K562 (cell line): ENCODE data around the gene ARHGEF6. TPM values are rescaled to one million over a fixed set of nuclear protein-coding genes. Genes with fewer than 3 reads are reported as not detected.

Source experiments
- ATAC-seq: fragments of 200-7000 bp; cut with Tn5 transposase; 3 replicates; pipeline ENCODE4 v1.9.1; 2020; ENCODE audit warnings: moderate library complexity
- Bru-seq: library from RNA; stranded (reverse); fragments of 400-500 nt; gene quantifications from one replicate; lab custom pipeline; 2021; lab: Mats Ljungman, UMichigan
- BruChase-seq, 2 experiments: library from RNA; stranded (reverse); fragments of 400-500 nt; gene quantifications; one replicate each; lab custom pipeline; 2021; lab: Mats Ljungman, UMichigan
- BruUV-seq: library from RNA; stranded (reverse); fragments of 400-500 nt; replicated peaks from 2 replicates; lab custom pipeline; 2021; lab: Mats Ljungman, UMichigan
- CTCF ChIA-PET: fragments of 300-600 bp; formaldehyde crosslinking; extraction: SDS; loops from one replicate; lab custom pipeline; 2021; ENCODE audit warnings: low intra/inter-chr PET ratio; lab: Yijun Ruan, JAX
- POLR2A ChIA-PET: fragments of 300-600, 350-650 bp; sonication (Branson Sonifier 250); formaldehyde crosslinking; extraction: SDS; loops from one replicate; lab custom pipeline; 2021; ENCODE audit warnings: antibody characterized with exemption, inconsistent platforms; lab: Yijun Ruan, JAX
- DNase-seq, 4 experiments: peaks; one replicate each; pipeline versions ENCODE4 v3.0.0 to v3.0.0-alpha.2; 2011 to 2018; ENCODE audit warnings: low spot score in 3 of 4, mixed read lengths in 3 of 4; ENCODE audit errors: extremely low read depth in 1 of 4
- FAIRE-seq: peaks from 2 replicates; lab custom pipeline; 2011; peaks lifted over from hg19 to GRCh38; lab: Jason Lieb, UNC
- H2AFZ ChIP-seq: 2 replicates; pipeline ENCODE4 v1.6.0; 2011; ENCODE audit warnings: low read depth, low read length, control low read depth, inconsistent platforms
- H3K27ac ChIP-seq: fragments of 200-600 bp; 3 replicates; pipeline ENCODE4 v1.8.0; 2011; ENCODE audit warnings: low read depth, mild to moderate bottlenecking, control low read depth, inconsistent platforms, low read length, moderate library complexity, mixed read lengths; ENCODE audit errors: extremely low read depth
- H3K27me3 ChIP-seq, 2 experiments: fragments of 300-600 bp in 1 of 2; 2 replicates in 1 of 2; 3 replicates in 1 of 2; pipeline versions ENCODE4 v1.6.0 to v1.8.0; 2011; ENCODE audit warnings: inconsistent platforms in 2 of 2, low read length in 2 of 2, mild to moderate bottlenecking in 1 of 2, mixed read lengths in 1 of 2, moderate library complexity in 1 of 2; ENCODE audit not compliant: control insufficient read depth in 2 of 2, insufficient read depth in 2 of 2
- H3K36me3 ChIP-seq: fragments of 300-600 bp; 3 replicates; pipeline ENCODE4 v1.8.0; 2011; ENCODE audit warnings: mild to moderate bottlenecking, low read length, inconsistent platforms; ENCODE audit not compliant: control insufficient read depth, insufficient read depth
- H3K4me1 ChIP-seq, 2 experiments: fragments of 200-600 bp in 1 of 2; replicated peaks in 1 of 2; 2 replicates in 1 of 2; 3 replicates in 1 of 2; pipeline versions ENCODE4 v1.5.1 to v1.8.0; 2011; ENCODE audit warnings: inconsistent platforms in 2 of 2, low read length in 2 of 2, mild to moderate bottlenecking in 1 of 2, mixed read lengths in 1 of 2, moderate library complexity in 1 of 2; ENCODE audit not compliant: control insufficient read depth in 2 of 2, insufficient read depth in 2 of 2
- H3K4me2 ChIP-seq: 2 replicates; pipeline ENCODE4 v1.6.1; 2011; ENCODE audit warnings: low read length, control low read depth, inconsistent platforms, mixed read lengths; ENCODE audit not compliant: insufficient read depth
- H3K4me3 ChIP-seq: fragments of 200-600 bp; sonication (generic), shearing (Covaris generic); 2 replicates; pipeline ENCODE4 v1.5.1; 2016; ENCODE audit warnings: control low read depth, inconsistent platforms
- H3K79me2 ChIP-seq: fragments of 200-600 bp; 3 replicates; pipeline ENCODE4 v1.8.0; 2011; ENCODE audit warnings: low read length, inconsistent platforms; ENCODE audit not compliant: control insufficient read depth, insufficient read depth
- H3K9ac ChIP-seq, 2 experiments: 2 replicates each; pipeline versions ENCODE4 v1.6.0 to v1.6.1; 2011; ENCODE audit warnings: low read depth in 2 of 2, low read length in 2 of 2, control low read depth in 1 of 2, inconsistent platforms in 1 of 2, mild to moderate bottlenecking in 1 of 2, mixed read lengths in 1 of 2; ENCODE audit not compliant: insufficient read depth in 1 of 2
- H3K9me1 ChIP-seq: one replicate; pipeline ENCODE4 v1.6.0; 2011; ENCODE audit warnings: inconsistent platforms, mild to moderate bottlenecking, low read length, moderate library complexity; ENCODE audit not compliant: control insufficient read depth, insufficient read depth
- H3K9me3 ChIP-seq: replicated peaks from 2 replicates; pipeline ENCODE4 v1.5.1; 2011; ENCODE audit warnings: low read depth, low read length, inconsistent platforms; ENCODE audit not compliant: control insufficient read depth, insufficient read depth
- H4K20me1 ChIP-seq: replicated peaks from 2 replicates; pipeline ENCODE4 v1.6.1; 2011; ENCODE audit warnings: low read length, inconsistent platforms, mixed read lengths; ENCODE audit not compliant: control insufficient read depth, insufficient read depth
- GATA2 ChIP-seq: sonication (generic); formaldehyde crosslinking; IDR thresholded peaks from 2 replicates; pipeline ENCODE4 v1.4.0; 2020; ENCODE audit warnings: mild to moderate bottlenecking, missing genetic modification reagents
- PRPF4 ChIP-seq: fragments of 200-400 bp; formaldehyde crosslinking; IDR thresholded peaks from one replicate; pipeline ENCODE4 v1.6.1; 2017; ENCODE audit warnings: low read length, low read depth, mild to moderate bottlenecking; ENCODE audit not compliant: insufficient read depth, poor library complexity, severe bottlenecking
- SNRNP70 ChIP-seq: fragments of 200-400 bp; formaldehyde crosslinking; optimal IDR thresholded peaks from 2 replicates; pipeline ENCODE3; 2017; ENCODE audit warnings: low read depth, low read length
- WGBS: fragments of 100-300 bp; shearing (Covaris generic); methylation state at CpG from one replicate; pipeline ENCODE4 v1.1.6; 2016; ENCODE audit warnings: low coverage, mixed read lengths; ENCODE audit not compliant: insufficient coverage; ENCODE audit errors: missing lambda C conversion rate; 5-methylcytosine and 5-hydroxymethylcytosine counted together
- in situ Hi-C: fragments of 300-500 bp; cut with MboI; formaldehyde crosslinking; loops from 4 replicates; pipeline ENCODE4 v1.15.0; 2018; ENCODE audit warnings: inconsistent platforms, mixed read lengths
- intact Hi-C: fragments of 100-400 bp; cut with micrococcal nuclease; formaldehyde crosslinking; loops from 2 replicates; pipeline ENCODE4 v1.14.2; 2022
- long read RNA-seq, 3 experiments: library from polyadenylated mRNA in 2 of 3; library from RNA in 1 of 3; unstranded in 2 of 3; stranded (forward) in 1 of 3; transcript quantifications; one replicate each; pipeline ENCODE4 v2.0.0, GENCODE V29; 2019 to 2022
- polyA minus RNA-seq, 3 experiments: library from RNA; depleted of rRNA, polyadenylated mRNA; stranded (reverse); fragments of >200 nt; gene quantifications; 2 replicates each; pipeline ENCODE4 v1.2.3, GENCODE V29; 2011
- polyA plus RNA-seq, 8 experiments: library from polyadenylated mRNA; depleted of rRNA in 4 of 8; stranded (reverse) in 5 of 8; unstranded in 3 of 8; fragments of >200 nt; fragmentation: Nextera tagmentation in 2 of 8; fragmentation: Illumina TruSeq in 1 of 8; extraction: Ambion mirVana in 2 of 8; extraction: Trizol in 1 of 8; gene quantifications; 2 replicates each; pipeline versions ENCODE4 v1.2.1 to v1.2.3, GENCODE V29; 2011 to 2014; ENCODE audit warnings: inconsistent platforms in 1 of 8, missing spikeins in 1 of 8
- total RNA-seq, 7 experiments: library from RNA; depleted of rRNA in 6 of 7; stranded (reverse); fragments of >200 nt in 6 of 7; fragmentation: Illumina TruSeq in 2 of 7; extraction: Trizol in 2 of 7; gene quantifications; 2 replicates each; pipeline versions ENCODE4 v1.2.1 to v1.2.3, GENCODE V29; 2011 to 2021; ENCODE audit warnings: low replicate concordance in 1 of 7
- TF ChIP-seq, protein P1 (sequence below), 3 experiments: fragments of 200-800 bp in 1 of 3; fragments of 250-450 bp in 1 of 3; fragments of 450-650 bp in 1 of 3; sonication (Bioruptor Pico) in 1 of 3; sonication (Bioruptor generic) in 1 of 3; formaldehyde crosslinking in 1 of 3; IDR thresholded peaks; 2 replicates each; pipeline versions ENCODE4 v1.6.1 to v1.8.0; 2016 to 2022; ENCODE audit warnings: mild to moderate bottlenecking in 2 of 3, missing genetic modification characterization in 2 of 3, missing compliant biosample characterization in 1 of 3, moderate library complexity in 1 of 3

ARHGEF6 gene, protein sequence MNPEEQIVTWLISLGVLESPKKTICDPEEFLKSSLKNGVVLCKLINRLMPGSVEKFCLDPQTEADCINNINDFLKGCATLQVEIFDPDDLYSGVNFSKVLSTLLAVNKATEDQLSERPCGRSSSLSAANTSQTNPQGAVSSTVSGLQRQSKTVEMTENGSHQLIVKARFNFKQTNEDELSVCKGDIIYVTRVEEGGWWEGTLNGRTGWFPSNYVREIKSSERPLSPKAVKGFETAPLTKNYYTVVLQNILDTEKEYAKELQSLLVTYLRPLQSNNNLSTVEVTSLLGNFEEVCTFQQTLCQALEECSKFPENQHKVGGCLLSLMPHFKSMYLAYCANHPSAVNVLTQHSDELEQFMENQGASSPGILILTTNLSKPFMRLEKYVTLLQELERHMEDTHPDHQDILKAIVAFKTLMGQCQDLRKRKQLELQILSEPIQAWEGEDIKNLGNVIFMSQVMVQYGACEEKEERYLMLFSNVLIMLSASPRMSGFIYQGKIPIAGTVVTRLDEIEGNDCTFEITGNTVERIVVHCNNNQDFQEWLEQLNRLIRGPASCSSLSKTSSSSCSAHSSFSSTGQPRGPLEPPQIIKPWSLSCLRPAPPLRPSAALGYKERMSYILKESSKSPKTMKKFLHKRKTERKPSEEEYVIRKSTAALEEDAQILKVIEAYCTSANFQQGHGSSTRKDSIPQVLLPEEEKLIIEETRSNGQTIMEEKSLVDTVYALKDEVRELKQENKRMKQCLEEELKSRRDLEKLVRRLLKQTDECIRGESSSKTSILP
- total RNA-seq (2011; cell fraction: chromatin; rRNA removed; ENCODE audit: low replicate concordance) = 2.3 and 4.7 TPM in 2 replicates
- total RNA-seq (2011; cell fraction: nucleolus; rRNA removed) = 1.3 TPM in 2 replicates
- total RNA-seq (2011; cell fraction: nucleoplasm; rRNA removed) = 2.0 and 4.1 TPM in 2 replicates
- total RNA-seq (2014; rRNA removed) (7.4 and 9.5 TPM in 2 replicates), total RNA-seq (2014; rRNA removed; fragmentation: Illumina TruSeq; extraction: Trizol) (14.3 and 15.9 TPM in 2 replicates), total RNA-seq (2015; rRNA removed; fragmentation: Illumina TruSeq; extraction: Trizol) (20.7 and 22.1 TPM in 2 replicates), total RNA-seq (2021) (10.4 and 10.9 TPM in 2 replicates), polyA plus RNA-seq (2011; rRNA removed) (15.1 and 15.3 TPM in 2 replicates), polyA plus RNA-seq (2014; fragmentation: Illumina TruSeq; extraction: Trizol) (15.2 and 18.0 TPM in 2 replicates), polyA plus RNA-seq (2014; fragmentation: Nextera tagmentation; extraction: Ambion mirVana) (1 to 10 TPM; 2.9 to 5.0 TPM), polyA plus RNA-seq (2014; rRNA removed) (13.3 and 14.1 TPM in 2 replicates), polyA minus RNA-seq (2011; rRNA and poly(A)+ RNA removed) (13.3 and 15.4 TPM in 2 replicates), Bru-seq, nascent RNA (percentile 51 among the genes with signal in this experiment), BruChase-seq, experiment 1, labeled RNA remaining after a 2-hour chase (percentile 56 among the genes with signal in this experiment), BruChase-seq, experiment 2, labeled RNA remaining after a 6-hour chase (percentile 55 among the genes with signal in this experiment)
- 4.4 and 8.8 TPM in 2 replicates for polyA plus RNA-seq (2011; cell fraction: cytosol; rRNA removed)
- 8.9 and 13.1 TPM in 2 replicates for polyA plus RNA-seq (2011; cell fraction: nucleus; rRNA removed)
- polyA plus RNA-seq (2012) = 24.2 and 44.4 TPM in 2 replicates
- 4.0 and 5.6 TPM in 2 replicates for polyA minus RNA-seq (2011; cell fraction: cytosol; rRNA and poly(A)+ RNA removed)
- 2.4 and 7.1 TPM in 2 replicates for polyA minus RNA-seq (2011; cell fraction: nucleus; rRNA and poly(A)+ RNA removed)
- long read RNA-seq, experiment 1, full-length matches to known transcripts = 2 of 9 reads
- long read RNA-seq, experiment 1, partial matches to known transcripts = 0 of 9 reads
- long read RNA-seq, experiment 1, other reads (novel, unspliced or antisense) = 7 of 9 reads
- long read RNA-seq, experiment 2, partial matches to known transcripts = 1 of 8 reads
- long read RNA-seq, experiment 2, other reads (novel, unspliced or antisense) = 7 of 8 reads
- long read RNA-seq, experiment 3, partial matches to known transcripts = 1 of 1 reads
- long read RNA-seq, experiment 3, other reads (novel, unspliced or antisense) = 0 of 1 reads

- intact Hi-C loops = no loop called here
- Histone ChIP-seq H3K4me1 (peaks cover 0 to 21% of the 10 kb centered on the region in 2 experiments; a peak in 4 of 5 replicates), H3K79me2 (no peaks in the 10 kb centered on the region), H3K9me1 (no peaks in the 10 kb centered on the region), H3K4me2 (peak within 1 kb of the TSS; percentile 45), H4K20me1 (no peaks in the 10 kb centered on the region), H2AFZ (peak within 1 kb of the TSS; percentile 67), H3K27me3 (no peaks in the 10 kb centered on the region), H3K9me3 (no peaks in the 10 kb centered on the region), H3K4me3 (no peak within 1 kb of the TSS), H3K27ac (peak within 1 kb of the TSS; percentile 34; the same call in 1 of the 3 replicates), H3K9ac (no peak within 1 kb of the TSS; a peak in 1 of 4 replicates), H3K36me3 (no peaks in the 10 kb centered on the region)
- WGBS = 4% methylated on average over 10 of the region's 10 CpGs
- FAIRE-seq = no peak
- TF ChIP-seq, protein P1, sequence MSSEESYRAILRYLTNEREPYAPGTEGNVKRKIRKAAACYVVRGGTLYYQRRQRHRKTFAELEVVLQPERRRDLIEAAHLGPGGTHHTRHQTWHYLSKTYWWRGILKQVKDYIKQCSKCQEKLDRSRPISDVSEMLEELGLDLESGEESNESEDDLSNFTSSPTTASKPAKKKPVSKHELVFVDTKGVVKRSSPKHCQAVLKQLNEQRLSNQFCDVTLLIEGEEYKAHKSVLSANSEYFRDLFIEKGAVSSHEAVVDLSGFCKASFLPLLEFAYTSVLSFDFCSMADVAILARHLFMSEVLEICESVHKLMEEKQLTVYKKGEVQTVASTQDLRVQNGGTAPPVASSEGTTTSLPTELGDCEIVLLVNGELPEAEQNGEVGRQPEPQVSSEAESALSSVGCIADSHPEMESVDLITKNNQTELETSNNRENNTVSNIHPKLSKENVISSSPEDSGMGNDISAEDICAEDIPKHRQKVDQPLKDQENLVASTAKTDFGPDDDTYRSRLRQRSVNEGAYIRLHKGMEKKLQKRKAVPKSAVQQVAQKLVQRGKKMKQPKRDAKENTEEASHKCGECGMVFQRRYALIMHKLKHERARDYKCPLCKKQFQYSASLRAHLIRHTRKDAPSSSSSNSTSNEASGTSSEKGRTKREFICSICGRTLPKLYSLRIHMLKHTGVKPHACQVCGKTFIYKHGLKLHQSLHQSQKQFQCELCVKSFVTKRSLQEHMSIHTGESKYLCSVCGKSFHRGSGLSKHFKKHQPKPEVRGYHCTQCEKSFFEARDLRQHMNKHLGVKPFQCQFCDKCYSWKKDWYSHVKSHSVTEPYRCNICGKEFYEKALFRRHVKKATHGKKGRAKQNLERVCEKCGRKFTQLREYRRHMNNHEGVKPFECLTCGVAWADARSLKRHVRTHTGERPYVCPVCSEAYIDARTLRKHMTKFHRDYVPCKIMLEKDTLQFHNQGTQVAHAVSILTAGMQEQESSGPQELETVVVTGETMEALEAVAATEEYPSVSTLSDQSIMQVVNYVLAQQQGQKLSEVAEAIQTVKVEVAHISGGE (CRISPR knock-in tag; IDR thresholded peaks at IDR 0.05) = 0 out of 6 replicates have a peak, but pooled peaks of 1 of the 3 experiments have one; percentile 31
- TF ChIP-seq SNRNP70 = no peak
- peak; percentile 40; the same call in 1 of the 2 replicates for TF ChIP-seq GATA2 (CRISPR knock-in tag)
- TF ChIP-seq PRPF4 = no peak
- ChIA-PET POLR2A (no interaction called here), CTCF (no interaction called here)
- BruUV-seq = no TSS peak
- in situ Hi-C loops = no loop called here
- DNase-seq = peak in 1 of 4 experiments; percentile 27
- ATAC-seq = peak; percentile 73
Observed at GRCh38 chrX:136780763-136781162, at the start of gene ARHGEF6. TSS of gene ARHGEF6 (minus strand) at chrX:136780932. CDS start at chrX:136780882, 50 bp downstream.
